ENCODE measurements around the gene PTPRK.

The PTPRK gene

GRCh38 chr6:128319946-128320345 lies 200.5 kb downstream of the PTPRK start:
- DNase-seq (ENCODE audit: extremely low spot score), result no peak
- CTCF ChIA-PET, result interaction anchor here (1.0 kb wide), 1 partner anchor 8 kb away, joined by 3 read pairs; no protein-coding TSS in a partner anchor
- TF ChIP-seq, protein P1, sequence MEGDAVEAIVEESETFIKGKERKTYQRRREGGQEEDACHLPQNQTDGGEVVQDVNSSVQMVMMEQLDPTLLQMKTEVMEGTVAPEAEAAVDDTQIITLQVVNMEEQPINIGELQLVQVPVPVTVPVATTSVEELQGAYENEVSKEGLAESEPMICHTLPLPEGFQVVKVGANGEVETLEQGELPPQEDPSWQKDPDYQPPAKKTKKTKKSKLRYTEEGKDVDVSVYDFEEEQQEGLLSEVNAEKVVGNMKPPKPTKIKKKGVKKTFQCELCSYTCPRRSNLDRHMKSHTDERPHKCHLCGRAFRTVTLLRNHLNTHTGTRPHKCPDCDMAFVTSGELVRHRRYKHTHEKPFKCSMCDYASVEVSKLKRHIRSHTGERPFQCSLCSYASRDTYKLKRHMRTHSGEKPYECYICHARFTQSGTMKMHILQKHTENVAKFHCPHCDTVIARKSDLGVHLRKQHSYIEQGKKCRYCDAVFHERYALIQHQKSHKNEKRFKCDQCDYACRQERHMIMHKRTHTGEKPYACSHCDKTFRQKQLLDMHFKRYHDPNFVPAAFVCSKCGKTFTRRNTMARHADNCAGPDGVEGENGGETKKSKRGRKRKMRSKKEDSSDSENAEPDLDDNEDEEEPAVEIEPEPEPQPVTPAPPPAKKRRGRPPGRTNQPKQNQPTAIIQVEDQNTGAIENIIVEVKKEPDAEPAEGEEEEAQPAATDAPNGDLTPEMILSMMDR (IDR thresholded peaks at IDR 0.05; ENCODE audit: control extremely low read depth, extremely low read depth, low read depth, missing control alignments), result no peak
- POLR2A ChIA-PET, result no interaction called here

DNA sequence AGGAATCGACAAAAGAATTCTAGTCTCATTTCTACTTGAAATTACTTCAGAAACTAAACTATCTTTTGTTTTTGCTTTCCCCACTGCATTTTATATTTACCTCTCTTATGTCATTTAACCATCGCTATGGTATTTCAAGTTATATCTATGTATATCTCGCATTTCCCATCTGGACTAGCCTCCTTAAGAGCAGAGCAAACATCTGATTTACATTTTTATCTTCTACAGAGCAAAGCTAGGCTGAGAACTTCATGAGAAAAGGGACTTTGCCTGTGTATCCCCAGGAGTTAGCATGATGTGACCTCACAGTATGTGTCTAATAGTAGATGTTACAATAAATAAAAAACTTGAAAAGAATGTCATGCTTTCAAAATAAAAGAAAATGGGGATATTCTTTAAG lies 201.2 kb downstream of the PTPRK start:
- CTCF ChIA-PET, result interaction anchor here (1.0 kb wide), 1 partner anchor 9 kb away, joined by 3 read pairs; no protein-coding TSS in a partner anchor
- POLR2A ChIA-PET, result no interaction called here
- TF ChIP-seq, protein P1 (IDR thresholded peaks at IDR 0.05; ENCODE audit: control extremely low read depth, extremely low read depth, low read depth, missing control alignments), result no peak
- DNase-seq (ENCODE audit: extremely low spot score), result no peak

- TF ChIP-seq, protein P1 (IDR thresholded peaks at IDR 0.05; ENCODE audit: control extremely low read depth, extremely low read depth, low read depth, missing control alignments), result no peak
- POLR2A ChIA-PET, result no interaction called here
- CTCF ChIA-PET, result no interaction called here
- DNase-seq (ENCODE audit: extremely low spot score), result no peak
These were observed 204.0 kb downstream of the PTPRK start for GRCh38 chr6:128316258-128316929.

GRCh38 chr6:128314190-128314589 lies 206.2 kb downstream of the PTPRK start:
- no peak for DNase-seq (ENCODE audit: extremely low spot score)
- ChIA-PET CTCF (interaction anchor here (1.7 kb wide), 1 partner anchor 14 kb away, joined by 3 read pairs; no protein-coding TSS in a partner anchor), POLR2A (no interaction called here)
- TF ChIP-seq, protein P1 (IDR thresholded peaks at IDR 0.05; ENCODE audit: control extremely low read depth, extremely low read depth, low read depth, missing control alignments), result no peak

- no peak for DNase-seq (ENCODE audit: extremely low spot score)
- TF ChIP-seq, protein P1 (IDR thresholded peaks at IDR 0.05; ENCODE audit: control extremely low read depth, extremely low read depth, low read depth, missing control alignments), result no peak
- CTCF ChIA-PET, result no interaction called here
- POLR2A ChIA-PET, result no interaction called here
These were observed 208.3 kb downstream of the PTPRK start for GRCh38 chr6:128311944-128312570.

GRCh38 chr6:128310451-128310850 lies 209.9 kb downstream of the PTPRK start:
- ChIA-PET POLR2A (no interaction called here), CTCF (interaction anchor here (1.1 kb wide), 2 partner anchors 14 to 30 kb away, joined by 3 read pairs; no protein-coding TSS in a partner anchor)
- no peak for DNase-seq (ENCODE audit: extremely low spot score)
- TF ChIP-seq, protein P1 (IDR thresholded peaks at IDR 0.05; ENCODE audit: control extremely low read depth, extremely low read depth, low read depth, missing control alignments), result no peak

Data from GM10248 (cell line).